Lower lobe of right lung (tissue), 2 donors: ENCODE results near the gene TARS1. TPM values are rescaled to one million over a fixed set of nuclear protein-coding genes. Genes with fewer than 3 reads are reported as not detected.
"Not testable (repeated sequence)": the region's sequence is repeated elsewhere in the genome, so short reads cannot be mapped to it uniquely, and the experiment has no call there.

Source experiments
- ATAC-seq, 2 donors: fragments of 200-7000 bp; cut with Tn5 transposase; one replicate each; pipeline ENCODE4 v1.9.1; 2020 to 2022; ENCODE audit warnings: mild to moderate bottlenecking in 2 of 2, moderate library complexity in 2 of 2
- DNase-seq: peaks from one replicate; pipeline ENCODE4 v3.0.0-alpha.2; 2020
- H3K27ac ChIP-seq: fragments of 200-600 bp; one replicate; pipeline ENCODE4 v1.8.0; 2022
- H3K27me3 ChIP-seq: fragments of 200-600 bp; one replicate; pipeline ENCODE4 v1.8.0; 2022; ENCODE audit warnings: low read depth
- H3K36me3 ChIP-seq: fragments of 200-600 bp; one replicate; pipeline ENCODE4 v1.8.0; 2022; ENCODE audit warnings: mild to moderate bottlenecking
- H3K4me1 ChIP-seq: fragments of 200-600 bp; one replicate; pipeline ENCODE4 v1.8.0; 2022
- H3K4me3 ChIP-seq: fragments of 200-600 bp; one replicate; pipeline ENCODE4 v1.8.0; 2022; ENCODE audit warnings: mild to moderate bottlenecking
- H3K9me3 ChIP-seq: fragments of 200-600 bp; one replicate; pipeline ENCODE4 v1.8.0; 2022
- intact Hi-C: fragments of 100-400 bp; cut with DNase I; formaldehyde crosslinking; loops from one replicate; pipeline ENCODE4 v1.11.0; 2022
- total RNA-seq: library from RNA; stranded (reverse); fragmentation: NEBNext Ultra II Directional; extraction: Animal tissue kit (Norgen Biotek cat#: 25700); gene quantifications from one replicate; pipeline ENCODE4 v1.2.1, GENCODE V29; 2021
- TF ChIP-seq, protein P1 (sequence below): fragments of 200-600 bp; IDR thresholded peaks from one replicate; pipeline ENCODE4 v1.8.0; 2022; ENCODE audit warnings: antibody characterized with exemption, mild to moderate bottlenecking
- donor health status: DM: no; HTN: yes; CAD: no; lungs with severe emphysema.

The TARS1 gene
- total RNA-seq, 1 donor from 2014 or later = 93.9 TPM

GRCh38 chr5:33513462-33514185 lies 72.9 kb downstream of the TARS1 start:
- ATAC-seq = no peak
- no peak for DNase-seq
- TF ChIP-seq, protein P1, sequence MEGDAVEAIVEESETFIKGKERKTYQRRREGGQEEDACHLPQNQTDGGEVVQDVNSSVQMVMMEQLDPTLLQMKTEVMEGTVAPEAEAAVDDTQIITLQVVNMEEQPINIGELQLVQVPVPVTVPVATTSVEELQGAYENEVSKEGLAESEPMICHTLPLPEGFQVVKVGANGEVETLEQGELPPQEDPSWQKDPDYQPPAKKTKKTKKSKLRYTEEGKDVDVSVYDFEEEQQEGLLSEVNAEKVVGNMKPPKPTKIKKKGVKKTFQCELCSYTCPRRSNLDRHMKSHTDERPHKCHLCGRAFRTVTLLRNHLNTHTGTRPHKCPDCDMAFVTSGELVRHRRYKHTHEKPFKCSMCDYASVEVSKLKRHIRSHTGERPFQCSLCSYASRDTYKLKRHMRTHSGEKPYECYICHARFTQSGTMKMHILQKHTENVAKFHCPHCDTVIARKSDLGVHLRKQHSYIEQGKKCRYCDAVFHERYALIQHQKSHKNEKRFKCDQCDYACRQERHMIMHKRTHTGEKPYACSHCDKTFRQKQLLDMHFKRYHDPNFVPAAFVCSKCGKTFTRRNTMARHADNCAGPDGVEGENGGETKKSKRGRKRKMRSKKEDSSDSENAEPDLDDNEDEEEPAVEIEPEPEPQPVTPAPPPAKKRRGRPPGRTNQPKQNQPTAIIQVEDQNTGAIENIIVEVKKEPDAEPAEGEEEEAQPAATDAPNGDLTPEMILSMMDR = no peak

DNA sequence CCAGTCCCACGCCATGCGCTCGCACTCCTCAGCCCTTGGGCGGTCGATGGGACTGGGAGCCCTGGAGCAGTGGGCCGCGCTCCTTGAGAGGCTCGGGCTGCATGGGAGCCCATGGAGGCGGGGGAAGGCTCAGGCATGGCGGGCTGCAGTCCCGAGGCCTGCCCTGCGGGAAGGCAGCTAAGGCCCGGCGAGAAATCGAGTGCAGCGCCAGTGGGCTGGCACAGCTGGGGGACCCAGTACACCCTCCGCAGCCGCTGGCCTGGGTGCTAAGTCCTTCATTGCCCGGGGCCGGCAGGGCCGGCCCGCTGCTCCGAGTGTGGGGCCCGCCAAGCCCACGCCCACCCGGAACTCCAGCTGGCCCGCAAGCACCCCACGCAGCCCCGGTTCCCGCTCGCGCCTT lies 74.6 kb downstream of the TARS1 start:
- H3K4me3 ChIP-seq, DNase-seq, H3K9me3 ChIP-seq, H3K36me3 ChIP-seq, H3K27ac ChIP-seq, intact Hi-C loops, H3K27me3 ChIP-seq, ATAC-seq, H3K4me1 ChIP-seq: not testable (repeated sequence)

More at GRCh38 chr5:33513462-33514185, 72.9 kb downstream of the TARS1 start:
- Histone ChIP-seq H3K4me1 (no peaks in the 10 kb centered on the region), H3K9me3 (no peaks in the 10 kb centered on the region), H3K27me3 (no peaks in the 10 kb centered on the region), H3K27ac (no peak overlapping the region), H3K36me3 (no peaks in the 10 kb centered on the region), H3K4me3 (no peak overlapping the region)
- intact Hi-C loops = no loop called here

- DNase-seq = no peak
- Histone ChIP-seq H3K9me3 (no peaks in the 10 kb centered on the region), H3K4me3 (no peak overlapping the region), H3K36me3 (no peaks in the 10 kb centered on the region), H3K4me1 (no peaks in the 10 kb centered on the region), H3K27ac (no peak overlapping the region), H3K27me3 (no peaks in the 10 kb centered on the region)
- TF ChIP-seq, protein P1 = no peak
- intact Hi-C loops = no loop called here
- no peak for ATAC-seq
These were observed 75.7 kb downstream of the TARS1 start for GRCh38 chr5:33516421-33516820.
